ENCODE results near the gene EML4. TPM values are rescaled to one million over a fixed set of nuclear protein-coding genes. Genes with fewer than 3 reads are reported as not detected.

Gene EML4
- total RNA-seq, 1 donor from 2014 or later: 72.2 TPM

DNA sequence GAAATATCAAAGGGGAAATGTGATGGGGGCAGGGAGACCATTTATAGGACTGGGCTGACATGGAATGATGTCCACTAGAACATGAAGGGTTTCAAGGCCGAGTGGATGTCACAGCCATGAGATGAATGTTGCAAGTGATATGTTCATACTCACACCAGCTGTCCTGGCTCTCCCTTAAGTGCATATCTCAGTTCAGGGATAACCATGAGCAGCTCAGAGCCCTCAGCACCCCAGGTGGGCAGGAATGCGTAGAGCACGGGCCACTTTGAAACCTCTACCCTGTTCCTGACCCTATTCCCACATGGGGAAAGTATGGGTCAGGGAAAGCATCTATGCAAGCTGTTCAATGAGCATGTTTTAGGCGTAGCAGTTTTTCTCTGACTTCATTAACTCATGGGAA is 12.4 kb upstream of the EML4 start:
- DNase-seq (ENCODE audit: low read depth, low spot score): no peak
- Mint-ChIP-seq H3K4me3 (no peak overlapping the region), H3K36me3 (ENCODE audit: low read depth) (no peaks in the 10 kb centered on the region), H3K27me3 (ENCODE audit: low read depth) (no peaks in the 10 kb centered on the region), H3K4me1 (no peaks in the 10 kb centered on the region), H3K27ac (ENCODE audit: unreplicated experiment) (no peak overlapping the region), H3K9me3 (no peaks in the 10 kb centered on the region)
- TF ChIP-seq, protein P1, sequence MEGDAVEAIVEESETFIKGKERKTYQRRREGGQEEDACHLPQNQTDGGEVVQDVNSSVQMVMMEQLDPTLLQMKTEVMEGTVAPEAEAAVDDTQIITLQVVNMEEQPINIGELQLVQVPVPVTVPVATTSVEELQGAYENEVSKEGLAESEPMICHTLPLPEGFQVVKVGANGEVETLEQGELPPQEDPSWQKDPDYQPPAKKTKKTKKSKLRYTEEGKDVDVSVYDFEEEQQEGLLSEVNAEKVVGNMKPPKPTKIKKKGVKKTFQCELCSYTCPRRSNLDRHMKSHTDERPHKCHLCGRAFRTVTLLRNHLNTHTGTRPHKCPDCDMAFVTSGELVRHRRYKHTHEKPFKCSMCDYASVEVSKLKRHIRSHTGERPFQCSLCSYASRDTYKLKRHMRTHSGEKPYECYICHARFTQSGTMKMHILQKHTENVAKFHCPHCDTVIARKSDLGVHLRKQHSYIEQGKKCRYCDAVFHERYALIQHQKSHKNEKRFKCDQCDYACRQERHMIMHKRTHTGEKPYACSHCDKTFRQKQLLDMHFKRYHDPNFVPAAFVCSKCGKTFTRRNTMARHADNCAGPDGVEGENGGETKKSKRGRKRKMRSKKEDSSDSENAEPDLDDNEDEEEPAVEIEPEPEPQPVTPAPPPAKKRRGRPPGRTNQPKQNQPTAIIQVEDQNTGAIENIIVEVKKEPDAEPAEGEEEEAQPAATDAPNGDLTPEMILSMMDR (conservative IDR thresholded peaks at IDR 0.05): no peak

DNA sequence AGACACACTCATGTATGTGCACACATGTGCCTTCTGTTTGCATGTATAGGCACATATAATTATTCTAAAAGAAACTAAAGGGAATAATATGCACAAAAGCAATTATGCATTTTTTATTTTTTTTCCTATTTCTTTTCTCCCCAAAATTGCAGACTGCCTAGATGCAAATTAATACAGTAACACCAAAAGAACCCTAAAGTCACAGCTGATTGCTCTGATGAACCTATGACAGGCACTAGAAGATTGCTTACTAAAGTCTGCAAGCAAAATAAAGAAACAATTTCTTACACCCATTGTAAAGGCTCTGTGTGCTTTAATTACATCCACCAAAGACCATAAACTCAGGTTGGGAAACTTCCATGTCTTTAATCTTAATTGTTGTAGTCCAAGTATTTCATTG is 7.7 kb upstream of the EML4 start:
- Mint-ChIP-seq H3K4me3 (no peak overlapping the region), H3K27me3 (ENCODE audit: low read depth) (no peaks in the 10 kb centered on the region), H3K9me3 (no peaks in the 10 kb centered on the region), H3K27ac (ENCODE audit: unreplicated experiment) (no peak overlapping the region), H3K36me3 (ENCODE audit: low read depth) (no peaks in the 10 kb centered on the region), H3K4me1 (peaks cover 12% of the 10 kb centered on the region)
- DNase-seq (ENCODE audit: low read depth, low spot score): no peak
- TF ChIP-seq, protein P1 (conservative IDR thresholded peaks at IDR 0.05): no peak

DNA sequence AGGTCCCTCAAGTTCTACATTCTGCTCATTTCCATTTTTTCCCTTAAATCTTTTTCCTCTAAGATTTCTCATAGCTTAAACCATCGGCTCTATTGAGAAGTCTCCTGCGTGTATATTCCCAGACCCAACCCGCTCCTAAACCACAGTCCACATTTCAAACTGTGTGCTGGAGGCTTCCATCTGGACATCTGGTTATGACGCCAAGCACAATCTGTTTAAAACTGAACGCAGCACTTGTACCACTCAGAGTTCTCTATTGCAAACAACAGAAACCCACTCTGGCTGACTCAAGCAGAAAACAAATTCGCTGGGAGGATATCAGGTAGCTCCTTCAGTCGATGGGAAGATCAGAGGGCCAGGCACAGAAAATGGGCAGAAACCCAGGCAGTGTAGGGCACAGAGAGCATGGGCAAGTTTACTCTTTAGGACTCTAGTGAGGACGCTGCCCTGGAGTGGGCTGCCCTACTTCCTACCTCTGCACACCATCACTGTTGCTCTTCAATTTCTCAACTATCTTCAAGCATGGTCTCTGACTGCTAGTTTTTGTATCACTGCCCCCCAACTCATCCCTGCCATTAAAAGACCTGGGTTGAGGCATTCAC is 5.6 kb upstream of the EML4 start:
- H3K27me3 Mint-ChIP-seq (ENCODE audit: low read depth): no peaks in the 10 kb centered on the region
- H3K9me3 Mint-ChIP-seq: no peaks in the 10 kb centered on the region
- no peak overlapping the region for H3K4me3 Mint-ChIP-seq
- TF ChIP-seq, protein P1 (conservative IDR thresholded peaks at IDR 0.05): no peak
- no peak for DNase-seq (ENCODE audit: low read depth, low spot score)
- H3K36me3 Mint-ChIP-seq (ENCODE audit: low read depth): no peaks in the 10 kb centered on the region
- no peak overlapping the region for H3K27ac Mint-ChIP-seq (ENCODE audit: unreplicated experiment)
- H3K4me1 Mint-ChIP-seq: peaks cover 12% of the 10 kb centered on the region

DNA sequence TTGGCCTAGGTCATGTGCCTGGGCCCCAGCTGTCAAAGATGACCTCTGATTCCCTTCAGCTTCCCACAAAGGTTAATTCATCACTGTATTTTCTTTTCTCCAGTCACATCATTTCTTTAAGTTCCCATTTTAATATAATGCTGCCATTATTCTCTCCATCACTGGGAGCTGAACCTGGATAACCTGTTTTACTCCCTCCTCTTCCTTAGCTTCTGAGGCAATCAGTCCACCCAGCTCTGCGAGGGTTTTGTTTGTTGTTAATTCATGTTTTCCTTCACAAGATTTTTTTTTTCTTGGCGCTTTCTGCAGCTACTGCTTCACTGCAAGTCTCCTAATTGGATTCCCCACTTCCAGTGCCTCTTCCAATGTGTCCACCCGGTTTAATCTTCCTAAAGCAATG is 5.1 kb upstream of the EML4 start:
- no peak for DNase-seq (ENCODE audit: low read depth, low spot score)
- TF ChIP-seq, protein P1 (conservative IDR thresholded peaks at IDR 0.05): no peak
- Mint-ChIP-seq H3K27ac (ENCODE audit: unreplicated experiment) (no peak overlapping the region), H3K27me3 (ENCODE audit: low read depth) (no peaks in the 10 kb centered on the region), H3K4me1 (peaks cover 12% of the 10 kb centered on the region), H3K9me3 (no peaks in the 10 kb centered on the region), H3K4me3 (no peak overlapping the region), H3K36me3 (ENCODE audit: low read depth) (no peaks in the 10 kb centered on the region)

DNA sequence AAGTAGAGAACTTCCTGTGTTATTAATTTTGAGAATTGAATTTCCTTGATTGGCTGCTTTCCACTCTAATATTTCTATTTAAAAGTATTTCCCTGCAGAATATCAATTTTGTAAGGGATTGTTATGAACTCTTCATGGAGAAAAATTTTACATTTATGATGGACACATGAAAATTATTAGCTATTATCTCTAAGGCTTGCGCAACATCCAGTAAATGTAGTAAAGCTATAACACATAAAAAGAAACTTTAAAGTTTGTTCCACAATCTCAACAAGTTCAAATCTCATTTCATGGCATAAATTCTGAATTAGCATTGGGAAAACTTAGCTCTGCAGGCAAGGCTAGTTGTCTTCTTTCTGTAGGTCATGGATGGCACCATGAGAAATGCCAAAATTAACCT is 4.2 kb upstream of the EML4 start:
- TF ChIP-seq, protein P1 (conservative IDR thresholded peaks at IDR 0.05): no peak

More for the DNA sequence above, 4.2 kb upstream of the EML4 start:
- H3K27ac Mint-ChIP-seq (ENCODE audit: unreplicated experiment): no peak overlapping the region
- H3K9me3 Mint-ChIP-seq: no peaks in the 10 kb centered on the region
- H3K27me3 Mint-ChIP-seq (ENCODE audit: low read depth): no peaks in the 10 kb centered on the region
- no peak for DNase-seq (ENCODE audit: low read depth, low spot score)
- H3K4me3 Mint-ChIP-seq: peak overlapping the region; percentile 21
- no peaks in the 10 kb centered on the region for H3K36me3 Mint-ChIP-seq (ENCODE audit: low read depth)
- peaks cover 12% of the 10 kb centered on the region for H3K4me1 Mint-ChIP-seq
